HEK293T (cell line): Measurements from ENCODE around the gene TPCN2.

Experiments
- BHLHE40 ChIP-seq: fragments of 450-650 bp; IDR thresholded peaks from 2 replicates; pipeline ENCODE4 v1.6.1; 2016; ENCODE audit warnings: mild to moderate bottlenecking, moderate library complexity, borderline replicate concordance
- ELF4 ChIP-seq: fragments of 450-650 bp; IDR thresholded peaks from 2 replicates; pipeline ENCODE4 v1.6.1; 2017; ENCODE audit warnings: antibody characterized with exemption
- FOXA1 ChIP-seq: fragments of 450-650 bp; IDR thresholded peaks from 2 replicates; pipeline ENCODE4 v1.6.1; 2016; ENCODE audit warnings: mild to moderate bottlenecking
- FOXM1 ChIP-seq: fragments of 450-650 bp; IDR thresholded peaks from 2 replicates; pipeline ENCODE4 v1.6.1; 2017; ENCODE audit warnings: mild to moderate bottlenecking, borderline replicate concordance
- HDGF ChIP-seq: fragments of 450-650 bp; IDR thresholded peaks from 2 replicates; pipeline ENCODE4 v1.6.1; 2017; ENCODE audit warnings: antibody characterized with exemption, borderline replicate concordance
- L3MBTL2 ChIP-seq: fragments of 450-650 bp; conservative IDR thresholded peaks from 2 replicates; pipeline ENCODE4 v1.6.1; 2016; ENCODE audit warnings: mild to moderate bottlenecking
- NFRKB ChIP-seq: fragments of 450-650 bp; IDR thresholded peaks from 2 replicates; pipeline ENCODE4 v1.6.1; 2016; ENCODE audit warnings: mild to moderate bottlenecking, moderate library complexity
- SP1 ChIP-seq: fragments of 450-650 bp; IDR thresholded peaks from 2 replicates; pipeline ENCODE4 v1.6.1; 2017
- SUZ12 ChIP-seq: fragments of 450-650 bp; IDR thresholded peaks from 2 replicates; pipeline ENCODE4 v1.6.1; 2016; ENCODE audit warnings: mild to moderate bottlenecking
- TARDBP ChIP-seq: fragments of 450-650 bp; IDR thresholded peaks from 2 replicates; pipeline ENCODE4 v1.6.1; 2016
- ZNF384 ChIP-seq: fragments of 450-650 bp; IDR thresholded peaks from 2 replicates; pipeline ENCODE4 v1.6.1; 2016

GRCh38 chr11:69087811-69088210 lies 39.1 kb downstream of the TPCN2 start:
- TF ChIP-seq SUZ12 (no peak), NFRKB (no peak), FOXA1 (no peak), HDGF (no peak), TARDBP (no peak), ELF4 (no peak), L3MBTL2 (no peak), FOXM1 (no peak), ZNF384 (no peak), BHLHE40 (no peak), SP1 (no peak)
